ELF-1 (cell line): ENCODE measurements around the gene NRG2.

Experiments
- DNase-seq: peaks from one replicate; pipeline ENCODE4 v3.0.0-alpha.2; 2016; ENCODE audit warnings: low read depth, low spot score

The NRG2 gene

GRCh38 chr5:140042643-140043507, at the start of gene NRG2:
TSS of gene NRG2 (minus strand) at chr5:140043299.
- peak; percentile 88 for DNase-seq

GRCh38 chr5:140090251-140090650, 47.2 kb upstream of the NRG2 start:
- no peak for DNase-seq

DNA sequence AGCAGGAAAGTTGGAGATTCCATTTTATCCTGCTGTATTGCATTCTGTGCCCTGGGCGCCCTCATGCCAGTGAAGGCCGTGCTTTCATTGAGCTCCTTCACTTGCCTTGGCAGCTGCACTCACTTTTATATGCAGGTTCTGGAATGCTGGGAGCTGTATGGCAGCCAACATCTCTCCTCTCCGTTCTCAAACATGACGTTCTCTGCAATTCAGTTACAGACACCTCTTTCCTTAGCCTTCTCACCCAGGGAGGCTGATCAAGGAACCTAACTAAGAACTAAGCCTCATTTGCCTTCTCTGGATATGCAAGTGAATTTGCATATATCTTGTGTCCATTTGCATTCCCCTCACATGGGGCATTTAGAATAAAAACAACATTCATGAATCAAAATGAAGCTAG, 41.4 kb upstream of the NRG2 start:
- no peak for DNase-seq

GRCh38 chr5:140083650-140084049, 40.6 kb upstream of the NRG2 start:
- DNase-seq: no peak

GRCh38 chr5:140083120-140083519, 40.0 kb upstream of the NRG2 start:
- DNase-seq: no peak

DNA sequence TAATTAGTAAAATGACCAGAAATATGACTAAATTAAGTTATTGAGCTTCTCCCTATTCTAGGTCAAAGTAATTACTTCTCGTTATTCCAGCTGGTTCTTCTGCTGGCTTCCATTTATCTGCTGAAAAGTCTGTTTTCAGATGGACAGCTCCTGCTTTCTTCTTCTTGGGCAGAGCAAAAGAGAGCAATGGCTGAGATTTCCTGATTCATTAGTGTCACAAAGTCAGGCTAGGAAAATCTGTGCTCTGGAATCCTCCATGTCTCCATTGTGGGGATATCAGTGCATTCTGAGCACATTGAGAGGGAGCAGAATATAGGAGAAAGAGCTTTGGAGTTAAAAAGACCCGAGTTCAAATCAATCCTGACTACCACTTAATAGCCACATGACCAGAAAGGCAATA, 33.7 kb upstream of the NRG2 start:
- DNase-seq: no peak

DNA sequence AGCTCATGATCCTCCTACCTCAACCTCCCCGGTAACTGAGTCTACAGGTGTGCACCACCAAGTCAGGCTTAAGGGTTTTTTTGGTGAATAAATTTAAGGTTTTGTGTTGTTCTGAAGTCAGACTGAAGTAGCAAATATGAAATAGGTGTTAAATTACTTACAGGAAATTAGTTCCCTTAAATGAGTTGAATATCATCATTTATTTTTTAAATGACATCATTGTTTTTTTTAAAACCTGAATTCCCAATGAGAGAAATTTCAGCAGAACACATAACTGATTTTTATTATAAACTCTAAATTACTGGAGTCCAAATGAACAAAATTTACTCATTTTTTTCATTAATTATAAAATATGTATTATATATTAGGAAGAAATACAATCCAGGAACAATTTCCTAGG, 33.0 kb upstream of the NRG2 start:
- no peak for DNase-seq

DNA sequence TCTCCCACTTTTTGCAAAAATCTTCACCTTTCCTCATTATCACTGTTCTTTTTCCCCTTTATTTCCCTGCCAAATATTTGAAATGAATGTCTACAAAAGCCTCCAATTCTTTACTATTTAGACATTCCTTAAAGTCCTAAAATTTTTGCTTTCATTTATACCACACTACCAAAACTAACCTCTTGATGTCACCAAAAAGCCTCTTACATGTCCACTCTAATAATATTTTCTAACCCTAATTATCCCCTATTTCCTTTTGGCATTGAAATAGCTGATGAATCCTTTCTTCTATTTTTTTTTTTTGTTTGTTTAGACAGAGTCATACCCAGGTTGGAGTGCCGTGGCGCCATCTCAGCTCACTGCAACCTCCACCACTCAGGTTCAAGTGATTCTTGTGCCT, 32.3 kb upstream of the NRG2 start:
- no peak for DNase-seq

GRCh38 chr5:140073296-140073695, 30.2 kb upstream of the NRG2 start:
- DNase-seq: no peak

GRCh38 chr5:140072812-140073211, 29.7 kb upstream of the NRG2 start:
- no peak for DNase-seq

DNA sequence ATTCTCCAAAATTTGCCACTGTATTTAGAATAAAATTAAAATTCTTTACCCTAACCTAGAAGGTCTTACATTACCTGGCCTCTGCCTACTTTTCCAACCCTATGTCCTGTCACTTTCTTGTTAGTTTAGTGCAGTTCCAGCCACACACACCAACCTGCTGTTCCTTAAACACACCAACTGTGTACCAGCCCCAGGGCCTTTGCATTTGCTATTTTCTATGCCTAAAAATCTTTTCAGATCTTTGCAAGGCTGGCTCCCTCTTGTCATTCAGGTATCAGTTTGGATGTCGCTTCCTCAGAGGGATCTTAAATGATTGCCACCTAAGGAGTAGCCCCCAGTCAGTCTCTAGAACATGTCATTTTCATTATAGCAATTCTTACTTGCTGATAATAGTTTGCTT, 17.7 kb upstream of the NRG2 start:
- no peak for DNase-seq

GRCh38 chr5:140058212-140058932, 15.3 kb upstream of the NRG2 start:
- no peak for DNase-seq

DNA sequence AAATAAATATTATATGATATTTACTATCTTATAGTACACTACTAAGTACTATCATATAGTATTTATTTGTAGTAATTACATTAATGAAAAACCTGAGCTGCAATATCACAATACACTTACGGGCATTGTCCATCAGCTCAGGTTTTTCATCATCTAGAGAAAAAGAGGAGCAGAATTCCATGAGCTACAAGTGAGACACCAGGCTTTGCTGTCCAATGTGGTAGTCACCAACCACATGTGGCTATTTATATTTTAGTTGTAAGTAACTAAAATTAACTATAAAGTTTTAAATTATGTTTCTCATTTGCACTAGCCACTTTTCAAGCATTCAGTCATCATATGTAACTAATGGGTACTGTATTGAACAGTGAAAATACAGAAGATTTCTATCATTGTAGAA, 13.8 kb upstream of the NRG2 start:
- no peak for DNase-seq

- no peak for DNase-seq
These were observed 12.1 kb upstream of the NRG2 start for GRCh38 chr5:140055152-140055551.

GRCh38 chr5:140054086-140054689, 11.1 kb upstream of the NRG2 start:
- DNase-seq: no peak

DNA sequence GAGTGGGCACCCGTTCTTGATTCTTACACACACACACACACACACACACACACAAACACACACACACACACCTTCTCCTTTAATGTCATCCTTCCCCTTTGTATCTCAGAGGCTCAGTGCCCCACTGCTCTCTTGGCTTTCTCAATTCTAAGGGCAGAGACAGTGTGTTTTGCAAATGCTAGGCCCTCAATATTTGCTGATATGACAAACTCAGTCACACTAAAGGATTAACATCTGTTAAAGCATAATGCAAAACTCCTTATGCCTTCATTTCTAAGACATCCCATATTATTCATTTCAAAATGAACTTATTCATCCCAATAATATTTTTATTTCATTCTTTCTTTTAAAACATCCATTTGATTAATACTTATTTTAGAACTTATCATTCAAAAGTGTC, 8.9 kb upstream of the NRG2 start:
- DNase-seq: no peak

DNA sequence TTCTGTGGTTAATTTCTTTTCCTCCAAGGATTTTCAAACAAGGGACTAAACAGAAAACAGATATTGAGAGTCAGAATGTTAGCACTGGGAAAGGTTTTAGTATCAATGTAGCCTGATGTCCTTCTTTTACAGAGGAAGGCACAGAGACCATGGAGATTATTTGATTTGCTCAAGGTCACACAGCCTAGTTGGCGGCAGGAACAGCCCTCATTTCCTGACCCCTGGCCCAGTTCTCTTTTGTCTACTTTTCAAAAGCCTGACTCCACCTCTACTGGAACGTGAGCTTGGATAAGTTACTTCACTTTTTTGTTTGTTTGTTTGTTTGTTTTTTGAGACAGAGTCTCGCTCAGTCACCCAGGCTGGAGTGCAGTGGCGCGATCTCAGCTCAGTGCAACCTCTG, 6.6 kb upstream of the NRG2 start:
- no peak for DNase-seq

- DNase-seq: no peak
These were observed 6.1 kb upstream of the NRG2 start for GRCh38 chr5:140049205-140049604.

DNA sequence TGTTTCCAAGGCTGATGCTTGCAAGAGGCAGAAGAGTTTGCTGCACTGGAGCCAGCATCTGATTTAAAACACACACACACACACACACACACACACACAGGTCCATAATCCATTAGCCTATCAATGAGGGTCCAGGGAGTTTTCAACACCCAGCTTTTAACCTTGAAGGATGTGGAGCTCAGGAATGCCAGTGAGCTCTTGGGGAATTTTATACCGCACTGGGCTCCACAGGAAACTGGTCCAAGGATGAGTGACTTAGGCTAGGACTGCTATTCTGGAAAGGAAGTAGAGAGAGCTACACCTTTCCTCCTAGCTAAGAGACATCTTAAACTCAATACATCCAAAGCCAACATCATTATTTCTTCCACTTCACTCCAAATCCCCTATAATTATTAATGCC, 942 bp upstream of the NRG2 start:
- no peak for DNase-seq

GRCh38 chr5:140043508-140043872, 391 bp upstream of the NRG2 start:
- peak; percentile 54 for DNase-seq

- DNase-seq: no peak
These were observed 781 bp downstream of the NRG2 start for GRCh38 chr5:140042393-140042642.

- peak; percentile 19 for DNase-seq
These were observed 1.4 kb downstream of the NRG2 start for GRCh38 chr5:140041492-140042392.
